HEK293 (cell line): Measurements from ENCODE around the gene HMGN4.

Experiments used
- GFI1B ChIP-seq: fragments of 450-650 bp; formaldehyde crosslinking; IDR thresholded peaks from 2 replicates; pipeline ENCODE4 v1.5.1; 2016; ENCODE audit warnings: missing biosample characterization, missing genetic modification characterization
- GLIS2 ChIP-seq: fragments of 450-650 bp; formaldehyde crosslinking; IDR thresholded peaks from 2 replicates; pipeline ENCODE4 v1.5.1; 2016; ENCODE audit warnings: missing biosample characterization, missing genetic modification characterization
- HOXC10 ChIP-seq: sonication (generic); formaldehyde crosslinking; IDR thresholded peaks from 2 replicates; pipeline ENCODE4 v1.8.1; 2023; ENCODE audit warnings: mild to moderate bottlenecking, missing genetic modification reagents
- HOXD13 ChIP-seq: sonication (generic); formaldehyde crosslinking; IDR thresholded peaks from 2 replicates; pipeline ENCODE4 v1.8.0; 2022; ENCODE audit warnings: missing genetic modification reagents, borderline replicate concordance
- KLF9 ChIP-seq: fragments of 450-650 bp; formaldehyde crosslinking; IDR thresholded peaks from 2 replicates; pipeline ENCODE4 v1.5.1; 2016; ENCODE audit warnings: missing biosample characterization, missing genetic modification characterization, low read depth
- MEIS1 ChIP-seq: sonication (generic); formaldehyde crosslinking; IDR thresholded peaks from 2 replicates; pipeline ENCODE4 v1.8.1; 2022; ENCODE audit warnings: missing genetic modification reagents, mild to moderate bottlenecking, borderline replicate concordance
- MYNN ChIP-seq: fragments of 450-650 bp; formaldehyde crosslinking; IDR thresholded peaks from 2 replicates; pipeline ENCODE4 v1.5.1; 2016; ENCODE audit warnings: missing biosample characterization, missing genetic modification characterization, borderline replicate concordance
- PBX3 ChIP-seq: sonication (generic); formaldehyde crosslinking; IDR thresholded peaks from 2 replicates; pipeline ENCODE4 v1.8.1; 2022; ENCODE audit warnings: mild to moderate bottlenecking, moderate library complexity, missing genetic modification reagents
- SALL2 ChIP-seq: fragments of 450-650 bp; formaldehyde crosslinking; IDR thresholded peaks from 2 replicates; pipeline ENCODE4 v1.5.0; 2017; ENCODE audit warnings: missing biosample characterization, mild to moderate bottlenecking, missing genetic modification characterization, borderline replicate concordance
- SP2 ChIP-seq: fragments of 450-650 bp; formaldehyde crosslinking; IDR thresholded peaks from 2 replicates; pipeline ENCODE4 v1.5.1; 2016; ENCODE audit warnings: missing biosample characterization, missing genetic modification characterization
- YY1 ChIP-seq: fragments of 450-650 bp; formaldehyde crosslinking; IDR thresholded peaks from 2 replicates; pipeline ENCODE4 v1.5.1; 2018; ENCODE audit warnings: missing biosample characterization, missing genetic modification characterization
- YY2 ChIP-seq: fragments of 450-650 bp; formaldehyde crosslinking; IDR thresholded peaks from 2 replicates; pipeline ENCODE4 v1.5.1; 2016; ENCODE audit warnings: missing biosample characterization, missing genetic modification characterization
- ZBTB48 ChIP-seq: fragments of 450-650 bp; formaldehyde crosslinking; IDR thresholded peaks from 2 replicates; pipeline ENCODE4 v1.5.1; 2016; ENCODE audit warnings: missing biosample characterization, missing genetic modification characterization
- ZBTB49 ChIP-seq: fragments of 450-650 bp; formaldehyde crosslinking; IDR thresholded peaks from 2 replicates; pipeline ENCODE4 v1.5.1; 2016; ENCODE audit warnings: missing biosample characterization, missing genetic modification characterization, low read depth
- ZFP41 ChIP-seq: fragments of 450-650 bp; formaldehyde crosslinking; IDR thresholded peaks from 2 replicates; pipeline ENCODE4 v1.5.1; 2016; ENCODE audit warnings: missing biosample characterization, missing genetic modification characterization, borderline replicate concordance
- ZNF184 ChIP-seq: fragments of 450-650 bp; IDR thresholded peaks from 2 replicates; pipeline ENCODE4 v1.5.1; 2018; ENCODE audit warnings: missing biosample characterization, mild to moderate bottlenecking, missing genetic modification characterization
- ZNF239 ChIP-seq: fragments of 450-650 bp; formaldehyde crosslinking; IDR thresholded peaks from 2 replicates; pipeline ENCODE4 v1.5.1; 2016; ENCODE audit warnings: missing biosample characterization, missing genetic modification characterization
- ZNF24 ChIP-seq: fragments of 450-650 bp; formaldehyde crosslinking; IDR thresholded peaks from 2 replicates; pipeline ENCODE4 v1.5.1; 2016; ENCODE audit warnings: missing biosample characterization, missing genetic modification characterization
- ZNF292 ChIP-seq: fragments of 450-650 bp; formaldehyde crosslinking; IDR thresholded peaks from 2 replicates; pipeline ENCODE4 v1.5.1; 2016; ENCODE audit warnings: low read depth, missing biosample characterization, missing genetic modification characterization, borderline replicate concordance
- ZNF362 ChIP-seq: fragments of 450-650 bp; formaldehyde crosslinking; IDR thresholded peaks from 2 replicates; pipeline ENCODE4 v1.5.1; 2016; ENCODE audit warnings: missing biosample characterization, missing genetic modification characterization
- ZNF366 ChIP-seq: fragments of 450-650 bp; formaldehyde crosslinking; conservative IDR thresholded peaks from 2 replicates; pipeline ENCODE4 v1.5.1; 2016; ENCODE audit warnings: missing biosample characterization, missing genetic modification characterization
- ZNF391 ChIP-seq: fragments of 450-650 bp; formaldehyde crosslinking; IDR thresholded peaks from 2 replicates; pipeline ENCODE4 v1.5.1; 2016; ENCODE audit warnings: low read depth, missing biosample characterization, missing genetic modification characterization, borderline replicate concordance
- ZNF404 ChIP-seq: fragments of 450-650 bp; formaldehyde crosslinking; IDR thresholded peaks from 2 replicates; pipeline ENCODE4 v1.5.1; 2017; ENCODE audit warnings: missing biosample characterization, missing genetic modification characterization
- ZNF473 ChIP-seq: fragments of 450-650 bp; formaldehyde crosslinking; IDR thresholded peaks from 2 replicates; pipeline ENCODE4 v1.5.1; 2017; ENCODE audit warnings: missing biosample characterization, missing genetic modification characterization
- ZNF544 ChIP-seq: fragments of 450-650 bp; formaldehyde crosslinking; IDR thresholded peaks from 2 replicates; pipeline ENCODE4 v1.5.0; 2017; ENCODE audit warnings: missing biosample characterization, missing genetic modification characterization
- ZNF560 ChIP-seq: fragments of 450-650 bp; formaldehyde crosslinking; IDR thresholded peaks from 2 replicates; pipeline ENCODE4 v1.5.1; 2017; ENCODE audit warnings: missing biosample characterization, missing genetic modification characterization, borderline replicate concordance
- ZNF596 ChIP-seq: fragments of 450-650 bp; IDR thresholded peaks from 2 replicates; pipeline ENCODE4 v1.5.0; 2018; ENCODE audit warnings: missing biosample characterization, mild to moderate bottlenecking, missing genetic modification characterization, moderate library complexity
- ZNF621 ChIP-seq: fragments of 450-650 bp; formaldehyde crosslinking; IDR thresholded peaks from 2 replicates; pipeline ENCODE4 v1.5.1; 2017; ENCODE audit warnings: missing biosample characterization, missing genetic modification characterization
- ZNF624 ChIP-seq: fragments of 450-650 bp; formaldehyde crosslinking; IDR thresholded peaks from 2 replicates; pipeline ENCODE4 v1.5.1; 2017; ENCODE audit warnings: missing biosample characterization, missing genetic modification characterization
- ZNF677 ChIP-seq: fragments of 450-650 bp; IDR thresholded peaks from 2 replicates; pipeline ENCODE4 v1.5.0; 2018; ENCODE audit warnings: missing biosample characterization, mild to moderate bottlenecking, missing genetic modification characterization, moderate library complexity
- ZNF768 ChIP-seq: fragments of 450-650 bp; formaldehyde crosslinking; IDR thresholded peaks from 2 replicates; pipeline ENCODE4 v1.5.1; 2018; ENCODE audit warnings: missing biosample characterization, mild to moderate bottlenecking, missing genetic modification characterization
- ZNF776 ChIP-seq: fragments of 450-650 bp; formaldehyde crosslinking; IDR thresholded peaks from 2 replicates; pipeline ENCODE4 v1.5.0; 2017; ENCODE audit warnings: missing biosample characterization, missing genetic modification characterization, borderline replicate concordance
- ZNF830 ChIP-seq: fragments of 450-650 bp; IDR thresholded peaks from 2 replicates; pipeline ENCODE4 v1.5.0; 2018; ENCODE audit warnings: missing biosample characterization, missing genetic modification characterization, low read depth, mild to moderate bottlenecking, moderate library complexity
- ZNF843 ChIP-seq: fragments of 450-650 bp; formaldehyde crosslinking; IDR thresholded peaks from 2 replicates; pipeline ENCODE4 v1.5.1; 2016; ENCODE audit warnings: missing biosample characterization, missing genetic modification characterization

HMGN4 gene

GRCh38 chr6:26571592-26572296 lies 33.6 kb downstream of the HMGN4 start (continued):
- TF ChIP-seq PBX3 (no peak), YY1 (peak; percentile 50; the same call in 1 of the 2 replicates), ZNF560 (tag by site-specific recombination) (no peak), ZNF843 (tag by site-specific recombination) (peak; percentile 73), ZNF391 (tag by site-specific recombination) (peak; percentile 93; the same call in 1 of the 2 replicates), ZNF473 (no peak), ZNF184 (tag by site-specific recombination) (peak; percentile 50), ZNF24 (tag by site-specific recombination) (peak; percentile 91), YY2 (tag by site-specific recombination) (0 out of 2 replicates have a peak, but pooled peaks have one; percentile 11), ZBTB49 (tag by site-specific recombination) (no peak), ZNF544 (tag by site-specific recombination) (no peak), ZNF292 (tag by site-specific recombination) (no peak), SP2 (tag by site-specific recombination) (peak; percentile 22; the same call in 1 of the 2 replicates), ZNF624 (0 out of 2 replicates have a peak, but pooled peaks have one; percentile 75), ZNF677 (tag by site-specific recombination) (no peak), ZNF404 (tag by site-specific recombination) (no peak), ZNF362 (0 out of 2 replicates have a peak, but pooled peaks have one; percentile 41), ZNF621 (no peak), GFI1B (tag by site-specific recombination) (peak; percentile 55; the same call in 1 of the 2 replicates), ZNF830 (tag by site-specific recombination) (no peak), MYNN (no peak), ZFP41 (tag by site-specific recombination) (no peak), ZBTB48 (tag by site-specific recombination) (peak; percentile 29; the same call in 1 of the 2 replicates), ZNF366 (tag by site-specific recombination) (peak; percentile 98), ZNF239 (tag by site-specific recombination) (0 out of 2 replicates have a peak, but pooled peaks have one; percentile 39), ZNF768 (tag by site-specific recombination) (no peak), HOXC10 (CRISPR knock-in tag) (no peak), MEIS1 (no peak), ZNF776 (no peak), HOXD13 (CRISPR knock-in tag) (no peak), SALL2 (tag by site-specific recombination) (no peak), KLF9 (tag by site-specific recombination) (no peak), ZNF596 (peak; percentile 73), GLIS2 (tag by site-specific recombination) (no peak)
